WTC11 (cell line): Measurements from ENCODE around the gene ITGA6. TPM values are rescaled to one million over a fixed set of nuclear protein-coding genes. Genes with fewer than 3 reads are reported as not detected.

Source experiments
- ATAC-seq: fragments of 200-7000 bp; cut with Tn5 transposase; 2 replicates; pipeline ENCODE4 v1.10.0; 2021; ENCODE audit warnings: mild to moderate bottlenecking, moderate library complexity
- CTCF ChIA-PET: fragments of 300-600 bp; sonication (Branson Sonifier 250); formaldehyde crosslinking; loops from one replicate; lab custom pipeline; 2021; ENCODE audit warnings: antibody characterized with exemption; lab: Charles Lee
- POLR2A ChIA-PET: fragments of 350-600 bp; sonication (Branson Sonifier 250); formaldehyde crosslinking; loops from one replicate; lab custom pipeline; 2021; ENCODE audit warnings: antibody characterized with exemption; lab: Charles Lee
- DNase-seq: peaks from one replicate; pipeline ENCODE4 v3.0.0; 2021; ENCODE audit warnings: low spot score
- H3K27ac Mint-ChIP-seq: 2 replicates; pipeline ENCODE4 v1.8.0; 2021; ENCODE audit warnings: mixed read lengths
- H3K27me3 Mint-ChIP-seq: 2 replicates; pipeline ENCODE4 v1.8.0; 2021; ENCODE audit warnings: low read depth, mild to moderate bottlenecking, moderate library complexity, mixed read lengths
- H3K36me3 Mint-ChIP-seq: 2 replicates; pipeline ENCODE4 v1.8.0; 2021; ENCODE audit warnings: mixed read lengths
- H3K4me1 Mint-ChIP-seq: 2 replicates; pipeline ENCODE4 v1.8.0; 2022; ENCODE audit warnings: mixed read lengths
- H3K4me3 Mint-ChIP-seq: 2 replicates; pipeline ENCODE4 v1.8.0; 2021; ENCODE audit warnings: mild to moderate bottlenecking, moderate library complexity, mixed read lengths
- H3K9me3 Mint-ChIP-seq: 2 replicates; pipeline ENCODE4 v1.8.0; 2021; ENCODE audit warnings: mixed read lengths
- CBFB ChIP-seq: sonication (generic); formaldehyde crosslinking; IDR thresholded peaks from 2 replicates; pipeline ENCODE4 v1.8.1; 2022; ENCODE audit warnings: mild to moderate bottlenecking, low read depth, missing genetic modification reagents
- CREM ChIP-seq: sonication (generic); formaldehyde crosslinking; IDR thresholded peaks from 2 replicates; pipeline ENCODE4 v1.8.1; 2022; ENCODE audit warnings: mild to moderate bottlenecking, missing genetic modification reagents, moderate library complexity
- HMGA2 ChIP-seq: fragments of 250-450 bp; sonication (Bioruptor Pico); IDR thresholded peaks from 2 replicates; pipeline ENCODE4 v1.4.0; 2021; ENCODE audit warnings: mild to moderate bottlenecking, moderate library complexity
- IRF2 ChIP-seq: sonication (generic); formaldehyde crosslinking; IDR thresholded peaks from 2 replicates; pipeline ENCODE4 v1.8.0; 2022; ENCODE audit warnings: low read depth, missing genetic modification reagents, borderline replicate concordance
- JAZF1 ChIP-seq: fragments of 250-450 bp; sonication (Bioruptor Pico); IDR thresholded peaks from 2 replicates; pipeline ENCODE4 v1.9.0; 2021; ENCODE audit warnings: moderate library complexity, mild to moderate bottlenecking, inconsistent platforms
- NFATC4 ChIP-seq: fragments of 250-450 bp; sonication (Bioruptor Pico); IDR thresholded peaks from 2 replicates; pipeline ENCODE4 v1.9.0; 2021; ENCODE audit warnings: mild to moderate bottlenecking
- NFE2L1 ChIP-seq: sonication (generic); formaldehyde crosslinking; IDR thresholded peaks from 2 replicates; pipeline ENCODE4 v1.8.1; 2023; ENCODE audit warnings: missing genetic modification reagents
- NR2C2 ChIP-seq: sonication (generic); formaldehyde crosslinking; IDR thresholded peaks from 2 replicates; pipeline ENCODE4 v1.8.0; 2022; ENCODE audit warnings: mild to moderate bottlenecking, missing genetic modification reagents
- OVOL2 ChIP-seq: fragments of 250-450 bp; sonication (Bioruptor Pico); IDR thresholded peaks from 2 replicates; pipeline ENCODE4 v1.9.0; 2021; ENCODE audit warnings: mild to moderate bottlenecking, borderline replicate concordance
- SMAD4 ChIP-seq: sonication (generic); formaldehyde crosslinking; IDR thresholded peaks from 2 replicates; pipeline ENCODE4 v1.8.0; 2022; ENCODE audit warnings: mild to moderate bottlenecking, missing genetic modification reagents
- SOX15 ChIP-seq: fragments of 250-450 bp; sonication (Bioruptor Pico); IDR thresholded peaks from 2 replicates; pipeline ENCODE4 v1.9.0; 2021; ENCODE audit warnings: mild to moderate bottlenecking
- TEAD1 ChIP-seq: sonication (generic); formaldehyde crosslinking; IDR thresholded peaks from 2 replicates; pipeline ENCODE4 v1.8.0; 2022; ENCODE audit warnings: mild to moderate bottlenecking, missing genetic modification reagents
- ZNF138 ChIP-seq: sonication (generic); formaldehyde crosslinking; conservative IDR thresholded peaks from 2 replicates; pipeline ENCODE4 v1.8.1; 2022; ENCODE audit warnings: mild to moderate bottlenecking, moderate library complexity, missing genetic modification reagents
- ZNF219 ChIP-seq: sonication (generic); formaldehyde crosslinking; IDR thresholded peaks from 2 replicates; pipeline ENCODE4 v1.8.0; 2023; ENCODE audit warnings: missing genetic modification reagents, mild to moderate bottlenecking, borderline replicate concordance
- total RNA-seq: library from RNA; stranded (reverse); gene quantifications from 3 replicates; pipeline ENCODE4 v1.2.3, GENCODE V29; 2021
- TF ChIP-seq, protein P1 (sequence below): sonication (generic); formaldehyde crosslinking; IDR thresholded peaks from 2 replicates; pipeline ENCODE4 v1.8.1; 2023; ENCODE audit warnings: mild to moderate bottlenecking, moderate library complexity, missing genetic modification reagents
- TF ChIP-seq, protein P2 (sequence below): fragments of 250-450 bp; sonication (Bioruptor Pico); IDR thresholded peaks from 2 replicates; pipeline ENCODE4 v2.1.2; 2022; ENCODE audit warnings: mild to moderate bottlenecking, moderate library complexity
- TF ChIP-seq, protein P3 (sequence below): sonication (generic); formaldehyde crosslinking; IDR thresholded peaks from 2 replicates; pipeline ENCODE4 v1.8.1; 2023; ENCODE audit warnings: mild to moderate bottlenecking, missing genetic modification reagents, borderline replicate concordance
- TF ChIP-seq, protein P4 (sequence below): sonication (generic); formaldehyde crosslinking; conservative IDR thresholded peaks from 2 replicates; pipeline ENCODE4 v1.8.1; 2022; ENCODE audit warnings: mild to moderate bottlenecking, missing genetic modification reagents
- TF ChIP-seq, protein P5 (sequence below): sonication (generic); formaldehyde crosslinking; IDR thresholded peaks from 2 replicates; pipeline ENCODE4 v1.8.0; 2023; ENCODE audit warnings: missing genetic modification reagents
- TF ChIP-seq, protein P6 (sequence below): fragments of 250-450 bp; sonication (Bioruptor Pico); IDR thresholded peaks from 2 replicates; pipeline ENCODE4 v1.8.0; 2021; ENCODE audit warnings: mild to moderate bottlenecking

Gene ITGA6
- total RNA-seq, 1 experiment from 2014 or later = 83.6 TPM

DNA sequence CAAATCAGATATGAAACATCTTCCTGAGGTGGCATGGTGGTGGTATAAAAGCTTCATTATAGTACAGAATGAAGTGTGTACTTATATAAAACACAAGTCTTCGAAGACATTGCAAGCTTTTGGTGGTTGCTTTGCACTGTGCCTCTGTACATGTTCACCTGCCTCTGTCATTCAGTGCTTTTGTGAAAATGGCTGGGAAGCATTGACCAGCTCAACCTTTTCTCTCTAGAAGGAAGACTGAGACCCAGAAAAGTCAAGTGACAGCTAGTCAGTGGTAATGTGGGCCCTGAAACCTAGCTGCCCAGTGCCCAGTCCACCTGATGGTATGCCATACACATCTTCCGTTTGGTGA, 12.1 kb downstream of the ITGA6 start:
- ATAC-seq = no peak
- Mint-ChIP-seq H3K36me3 (peaks cover 11% of the 10 kb centered on the region), H3K27ac (no peak overlapping the region)
- TF ChIP-seq, protein P1, sequence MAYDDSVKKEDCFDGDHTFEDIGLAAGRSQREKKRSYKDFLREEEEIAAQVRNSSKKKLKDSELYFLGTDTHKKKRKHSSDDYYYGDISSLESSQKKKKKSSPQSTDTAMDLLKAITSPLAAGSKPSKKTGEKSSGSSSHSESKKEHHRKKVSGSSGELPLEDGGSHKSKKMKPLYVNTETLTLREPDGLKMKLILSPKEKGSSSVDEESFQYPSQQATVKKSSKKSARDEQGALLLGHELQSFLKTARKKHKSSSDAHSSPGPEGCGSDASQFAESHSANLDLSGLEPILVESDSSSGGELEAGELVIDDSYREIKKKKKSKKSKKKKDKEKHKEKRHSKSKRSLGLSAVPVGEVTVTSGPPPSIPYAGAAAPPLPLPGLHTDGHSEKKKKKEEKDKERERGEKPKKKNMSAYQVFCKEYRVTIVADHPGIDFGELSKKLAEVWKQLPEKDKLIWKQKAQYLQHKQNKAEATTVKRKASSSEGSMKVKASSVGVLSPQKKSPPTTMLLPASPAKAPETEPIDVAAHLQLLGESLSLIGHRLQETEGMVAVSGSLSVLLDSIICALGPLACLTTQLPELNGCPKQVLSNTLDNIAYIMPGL (CRISPR knock-in tag) = no peak
- TF ChIP-seq SMAD4 (CRISPR knock-in tag) (no peak), CBFB (no peak), TEAD1 (CRISPR knock-in tag) (no peak), HMGA2 (CRISPR knock-in tag) (no peak), NFE2L1 (no peak), NFATC4 (CRISPR knock-in tag) (no peak)
- TF ChIP-seq, protein P2, sequence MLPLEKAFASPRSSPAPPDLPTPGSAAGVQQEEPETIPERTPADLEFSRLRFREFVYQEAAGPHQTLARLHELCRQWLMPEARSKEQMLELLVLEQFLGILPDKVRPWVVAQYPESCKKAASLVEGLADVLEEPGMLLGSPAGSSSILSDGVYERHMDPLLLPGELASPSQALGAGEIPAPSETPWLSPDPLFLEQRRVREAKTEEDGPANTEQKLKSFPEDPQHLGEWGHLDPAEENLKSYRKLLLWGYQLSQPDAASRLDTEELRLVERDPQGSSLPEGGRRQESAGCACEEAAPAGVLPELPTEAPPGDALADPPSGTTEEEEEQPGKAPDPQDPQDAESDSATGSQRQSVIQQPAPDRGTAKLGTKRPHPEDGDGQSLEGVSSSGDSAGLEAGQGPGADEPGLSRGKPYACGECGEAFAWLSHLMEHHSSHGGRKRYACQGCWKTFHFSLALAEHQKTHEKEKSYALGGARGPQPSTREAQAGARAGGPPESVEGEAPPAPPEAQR = no peak
- TF ChIP-seq, protein P3, sequence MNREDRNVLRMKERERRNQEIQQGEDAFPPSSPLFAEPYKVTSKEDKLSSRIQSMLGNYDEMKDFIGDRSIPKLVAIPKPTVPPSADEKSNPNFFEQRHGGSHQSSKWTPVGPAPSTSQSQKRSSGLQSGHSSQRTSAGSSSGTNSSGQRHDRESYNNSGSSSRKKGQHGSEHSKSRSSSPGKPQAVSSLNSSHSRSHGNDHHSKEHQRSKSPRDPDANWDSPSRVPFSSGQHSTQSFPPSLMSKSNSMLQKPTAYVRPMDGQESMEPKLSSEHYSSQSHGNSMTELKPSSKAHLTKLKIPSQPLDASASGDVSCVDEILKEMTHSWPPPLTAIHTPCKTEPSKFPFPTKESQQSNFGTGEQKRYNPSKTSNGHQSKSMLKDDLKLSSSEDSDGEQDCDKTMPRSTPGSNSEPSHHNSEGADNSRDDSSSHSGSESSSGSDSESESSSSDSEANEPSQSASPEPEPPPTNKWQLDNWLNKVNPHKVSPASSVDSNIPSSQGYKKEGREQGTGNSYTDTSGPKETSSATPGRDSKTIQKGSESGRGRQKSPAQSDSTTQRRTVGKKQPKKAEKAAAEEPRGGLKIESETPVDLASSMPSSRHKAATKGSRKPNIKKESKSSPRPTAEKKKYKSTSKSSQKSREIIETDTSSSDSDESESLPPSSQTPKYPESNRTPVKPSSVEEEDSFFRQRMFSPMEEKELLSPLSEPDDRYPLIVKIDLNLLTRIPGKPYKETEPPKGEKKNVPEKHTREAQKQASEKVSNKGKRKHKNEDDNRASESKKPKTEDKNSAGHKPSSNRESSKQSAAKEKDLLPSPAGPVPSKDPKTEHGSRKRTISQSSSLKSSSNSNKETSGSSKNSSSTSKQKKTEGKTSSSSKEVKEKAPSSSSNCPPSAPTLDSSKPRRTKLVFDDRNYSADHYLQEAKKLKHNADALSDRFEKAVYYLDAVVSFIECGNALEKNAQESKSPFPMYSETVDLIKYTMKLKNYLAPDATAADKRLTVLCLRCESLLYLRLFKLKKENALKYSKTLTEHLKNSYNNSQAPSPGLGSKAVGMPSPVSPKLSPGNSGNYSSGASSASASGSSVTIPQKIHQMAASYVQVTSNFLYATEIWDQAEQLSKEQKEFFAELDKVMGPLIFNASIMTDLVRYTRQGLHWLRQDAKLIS = no peak
- TF ChIP-seq, all 79 proteins: peak for 0
- Mint-ChIP-seq H3K9me3 (no peaks in the 10 kb centered on the region; the same call in 1 of the 2 replicates), H3K4me1 (peaks cover 48% of the 10 kb centered on the region), H3K4me3 (no peak overlapping the region), H3K27me3 (no peaks in the 10 kb centered on the region)
- POLR2A ChIA-PET = no interaction called here
- CTCF ChIA-PET = interaction anchor here (4.2 to 5.9 kb wide), 2 partner anchors 11 to 22 kb away, joined by 21 to 40 read pairs; partner anchors contain the start of gene ITGA6
- no peak for DNase-seq

DNA sequence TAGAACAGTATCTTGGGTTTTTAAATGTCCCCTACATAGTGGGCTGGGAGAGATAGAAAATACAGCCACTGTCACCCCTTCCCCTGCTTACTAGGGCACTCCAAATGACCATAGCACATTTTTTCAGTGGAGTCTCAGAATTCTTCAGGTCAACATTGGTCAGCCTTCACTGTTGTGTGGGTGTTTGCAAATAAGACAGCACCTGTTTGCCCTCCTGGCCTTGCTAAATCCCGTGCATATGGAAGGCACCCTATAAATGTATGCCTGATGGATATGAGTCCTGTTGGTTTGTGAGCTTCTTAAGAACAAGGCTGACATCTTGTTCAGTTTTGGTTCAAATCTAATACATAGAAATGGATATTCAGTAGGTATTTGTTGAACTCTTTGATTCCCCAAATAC, 12.5 kb downstream of the ITGA6 start:
- Mint-ChIP-seq H3K9me3 (no peaks in the 10 kb centered on the region; the same call in 1 of the 2 replicates), H3K4me1 (peaks cover 48% of the 10 kb centered on the region), H3K27ac (no peak overlapping the region), H3K36me3 (peaks cover 11% of the 10 kb centered on the region), H3K4me3 (no peak overlapping the region), H3K27me3 (no peaks in the 10 kb centered on the region)
- CTCF ChIA-PET = interaction anchor here (2.1 to 5.9 kb wide), 3 partner anchors 12 to 22 kb away, joined by 6 to 40 read pairs (median 21); partner anchors contain the start of gene ITGA6
- DNase-seq = no peak
- POLR2A ChIA-PET = no interaction called here
- TF ChIP-seq, protein P4, sequence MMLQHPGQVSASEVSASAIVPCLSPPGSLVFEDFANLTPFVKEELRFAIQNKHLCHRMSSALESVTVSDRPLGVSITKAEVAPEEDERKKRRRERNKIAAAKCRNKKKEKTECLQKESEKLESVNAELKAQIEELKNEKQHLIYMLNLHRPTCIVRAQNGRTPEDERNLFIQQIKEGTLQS (CRISPR knock-in tag) = no peak
- no peak for TF ChIP-seq IRF2 (CRISPR knock-in tag)
- no peak for TF ChIP-seq SOX15
- no peak for TF ChIP-seq ZNF219 (CRISPR knock-in tag)
- TF ChIP-seq, protein P5, sequence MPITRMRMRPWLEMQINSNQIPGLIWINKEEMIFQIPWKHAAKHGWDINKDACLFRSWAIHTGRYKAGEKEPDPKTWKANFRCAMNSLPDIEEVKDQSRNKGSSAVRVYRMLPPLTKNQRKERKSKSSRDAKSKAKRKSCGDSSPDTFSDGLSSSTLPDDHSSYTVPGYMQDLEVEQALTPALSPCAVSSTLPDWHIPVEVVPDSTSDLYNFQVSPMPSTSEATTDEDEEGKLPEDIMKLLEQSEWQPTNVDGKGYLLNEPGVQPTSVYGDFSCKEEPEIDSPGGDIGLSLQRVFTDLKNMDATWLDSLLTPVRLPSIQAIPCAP = no peak
- no peak for TF ChIP-seq JAZF1 (CRISPR knock-in tag)
- no peak for TF ChIP-seq ZNF138
- no peak for TF ChIP-seq OVOL2 (CRISPR knock-in tag)
- no peak for TF ChIP-seq CREM
- TF ChIP-seq NR2C2 (CRISPR knock-in tag) = no peak
- TF ChIP-seq, protein P6, sequence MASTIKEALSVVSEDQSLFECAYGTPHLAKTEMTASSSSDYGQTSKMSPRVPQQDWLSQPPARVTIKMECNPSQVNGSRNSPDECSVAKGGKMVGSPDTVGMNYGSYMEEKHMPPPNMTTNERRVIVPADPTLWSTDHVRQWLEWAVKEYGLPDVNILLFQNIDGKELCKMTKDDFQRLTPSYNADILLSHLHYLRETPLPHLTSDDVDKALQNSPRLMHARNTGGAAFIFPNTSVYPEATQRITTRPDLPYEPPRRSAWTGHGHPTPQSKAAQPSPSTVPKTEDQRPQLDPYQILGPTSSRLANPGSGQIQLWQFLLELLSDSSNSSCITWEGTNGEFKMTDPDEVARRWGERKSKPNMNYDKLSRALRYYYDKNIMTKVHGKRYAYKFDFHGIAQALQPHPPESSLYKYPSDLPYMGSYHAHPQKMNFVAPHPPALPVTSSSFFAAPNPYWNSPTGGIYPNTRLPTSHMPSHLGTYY (CRISPR knock-in tag) = no peak
- no peak for ATAC-seq
